Kidney (tissue), 14 donors: ENCODE results near the gene KIF19. TPM values are rescaled to one million over a fixed set of nuclear protein-coding genes. Genes with fewer than 3 reads are reported as not detected.
A peak's percentile ranks its signal among the peaks of the same experiment; 100 is the strongest.

ENCODE experiments used
- DNase-seq, 5 donors: peaks; one replicate each; pipeline ENCODE4 v3.0.0-alpha.2; 2013 to 2020
- FAIRE-seq: peaks from 2 replicates; lab custom pipeline; 2012; peaks lifted over from hg19 to GRCh38; lab: Jason Lieb, UNC
- H3K27ac ChIP-seq, 2 donors: one replicate each; pipeline ENCODE4 v1.7.0; 2013; ENCODE audit warnings: low read depth in 2 of 2, low read length in 2 of 2, inconsistent platforms in 1 of 2
- H3K27me3 ChIP-seq: one replicate; pipeline ENCODE4 v1.7.1; 2013; ENCODE audit warnings: low read length, inconsistent platforms; ENCODE audit not compliant: control insufficient read depth, insufficient read depth
- H3K36me3 ChIP-seq, 3 donors: one replicate each; pipeline versions ENCODE4 v1.7.0 to v1.7.1; 2013; ENCODE audit warnings: low read length in 3 of 3, control low read depth in 1 of 3, inconsistent platforms in 1 of 3; ENCODE audit not compliant: insufficient read depth in 3 of 3, control insufficient read depth in 2 of 3
- H3K4me1 ChIP-seq, 3 donors: one replicate each; pipeline versions ENCODE4 v1.7.0 to v1.7.1; 2013; ENCODE audit warnings: low read length in 3 of 3, inconsistent platforms in 1 of 3, low read depth in 1 of 3; ENCODE audit not compliant: control insufficient read depth in 2 of 3, insufficient read depth in 2 of 3
- H3K4me3 ChIP-seq, 3 donors: one replicate each; pipeline versions ENCODE4 v1.7.0 to v1.8.1; 2013; ENCODE audit warnings: low read length in 3 of 3, control low read depth in 1 of 3, inconsistent platforms in 1 of 3
- H3K9ac ChIP-seq, 3 donors: one replicate each; pipeline versions ENCODE4 v1.7.0 to v1.7.1; 2013; ENCODE audit warnings: low read length in 3 of 3, control low read depth in 1 of 3, inconsistent platforms in 1 of 3
- H3K9me3 ChIP-seq, 3 donors: one replicate each; pipeline versions ENCODE4 v1.7.0 to v1.7.1; 2013; ENCODE audit warnings: low read length in 3 of 3, control low read depth in 1 of 3, inconsistent platforms in 1 of 3; ENCODE audit not compliant: control insufficient read depth in 2 of 3, insufficient read depth in 1 of 3
- CTCF ChIP-seq: IDR thresholded peaks from 3 replicates; pipeline ENCODE4 v1.5.1; 2012; ENCODE audit warnings: mild to moderate bottlenecking, moderate library complexity, borderline replicate concordance; ENCODE audit not compliant: insufficient read depth; ENCODE audit errors: extremely low read depth
- intact Hi-C: fragments of 100-400 bp; cut with DNase I; formaldehyde crosslinking; loops from one replicate; pipeline ENCODE4 v1.11.1; 2022
- polyA plus RNA-seq: library from polyadenylated mRNA; stranded (reverse); fragments of 350-450 nt; fragmentation: Illumina TruSeq; extraction: RNeasy Lipid Tissue Mini Kit (QIAGEN cat#74804); gene quantifications from one replicate; pipeline ENCODE4 v1.2.3, GENCODE V29; 2014; ENCODE audit warnings: low read depth, low replicate concordance; ENCODE audit not compliant: insufficient read depth
- total RNA-seq: library from RNA; stranded (reverse); fragmentation: NEBNext Ultra II Directional; extraction: Animal tissue kit (Norgen Biotek cat#: 25700); gene quantifications from one replicate; pipeline ENCODE4 v1.2.1, GENCODE V29; 2021
- donor health status: control.
- donor health status: control.
- donor health status: control.
- donor health status: control.
- donor health status: control.
- donor health status: DM: yes; HTN: yes; CAD: no.
- donor health status: Normal renal cell carcinoma (clear cell type).

The KIF19 gene
- total and polyA plus RNA-seq, 2 donors from 2014 or later, result 0.85 TPM; not detected in 1

GRCh38 chr17:74383141-74383540 lies 57.1 kb downstream of the KIF19 start:
- H3K9me3 ChIP-seq, result no peaks in the 10 kb centered on the region
- intact Hi-C loops, result no loop called here
- H3K27me3 ChIP-seq, result no peaks in the 10 kb centered on the region
- no peak overlapping the region for H3K4me3 ChIP-seq
- H3K27ac ChIP-seq, result no peak overlapping the region
- DNase-seq, result no peak
- no peak overlapping the region for H3K9ac ChIP-seq
- TF ChIP-seq CTCF, result no peak
- peaks cover 0 to 18% (median 5%) of the 10 kb centered on the region in 3 donors for H3K4me1 ChIP-seq
- no peak for FAIRE-seq
- no peaks in the 10 kb centered on the region for H3K36me3 ChIP-seq

- no peak overlapping the region for H3K9ac ChIP-seq
- H3K9me3 ChIP-seq, result no peaks in the 10 kb centered on the region
- FAIRE-seq, result no peak
- H3K27me3 ChIP-seq, result no peaks in the 10 kb centered on the region
- no peaks in the 10 kb centered on the region for H3K36me3 ChIP-seq
- intact Hi-C loops, result no loop called here
- no peak for DNase-seq
- no peak for TF ChIP-seq CTCF
- H3K4me3 ChIP-seq, result no peak overlapping the region
- peaks cover 0 to 9% (median 5%) of the 10 kb centered on the region in 3 donors for H3K4me1 ChIP-seq
- H3K27ac ChIP-seq, result no peak overlapping the region
These were observed 59.2 kb downstream of the KIF19 start for GRCh38 chr17:74385201-74385600.

GRCh38 chr17:74386386-74386785 lies 60.4 kb downstream of the KIF19 start:
- no peak overlapping the region for H3K9ac ChIP-seq
- no peak for FAIRE-seq
- intact Hi-C loops, result no loop called here

More at GRCh38 chr17:74386386-74386785, 60.4 kb downstream of the KIF19 start:
- H3K27me3 ChIP-seq, result no peaks in the 10 kb centered on the region
- H3K36me3 ChIP-seq, result no peaks in the 10 kb centered on the region
- no peak for DNase-seq
- H3K9me3 ChIP-seq, result no peaks in the 10 kb centered on the region
- peaks cover 0 to 5% (median 5%) of the 10 kb centered on the region in 3 donors for H3K4me1 ChIP-seq
- H3K4me3 ChIP-seq, result no peak overlapping the region
- no peak for TF ChIP-seq CTCF
- peak overlapping the region in 1 of 2 donors; percentile 23 for H3K27ac ChIP-seq
